Mesodermal cell (in vitro differentiated cells): ENCODE measurements around the gene DBX1.
"Not testable (repeated sequence)": the region's sequence is repeated elsewhere in the genome, so short reads cannot be mapped to it uniquely, and the experiment has no call there.

Source experiments
- H3K27ac ChIP-seq: 2 replicates; pipeline ENCODE4 v1.7.0; 2013; ENCODE audit warnings: mild to moderate bottlenecking, low read depth, low read length, moderate library complexity; ENCODE audit not compliant: severe bottlenecking
- H3K36me3 ChIP-seq: 2 replicates; pipeline ENCODE4 v1.7.1; 2013; ENCODE audit warnings: mild to moderate bottlenecking, low read length, moderate library complexity; ENCODE audit not compliant: control insufficient read depth, insufficient read depth
- H3K4me1 ChIP-seq: one replicate; pipeline ENCODE4 v1.7.1; 2013; ENCODE audit warnings: mild to moderate bottlenecking, low read length; ENCODE audit not compliant: insufficient read depth, control insufficient read depth, poor library complexity, severe bottlenecking
- H3K4me3 ChIP-seq: 2 replicates; pipeline ENCODE4 v1.7.0; 2013; ENCODE audit warnings: low read length, control low read depth, mild to moderate bottlenecking; ENCODE audit not compliant: insufficient read depth, poor library complexity, severe bottlenecking; ENCODE audit errors: extremely low read depth
- H3K9me3 ChIP-seq: 2 replicates; pipeline ENCODE4 v1.7.1; 2013; ENCODE audit warnings: mild to moderate bottlenecking, low read length, moderate library complexity; ENCODE audit not compliant: control insufficient read depth
- WGBS, 2 experiments: methylation state at CpG; one replicate each; pipeline ENCODE4 v1.1.5; 2013; ENCODE audit warnings: missing lambda C conversion rate in 2 of 2; ENCODE audit not compliant: insufficient coverage in 2 of 2; 5-methylcytosine and 5-hydroxymethylcytosine counted together

Gene DBX1

DNA sequence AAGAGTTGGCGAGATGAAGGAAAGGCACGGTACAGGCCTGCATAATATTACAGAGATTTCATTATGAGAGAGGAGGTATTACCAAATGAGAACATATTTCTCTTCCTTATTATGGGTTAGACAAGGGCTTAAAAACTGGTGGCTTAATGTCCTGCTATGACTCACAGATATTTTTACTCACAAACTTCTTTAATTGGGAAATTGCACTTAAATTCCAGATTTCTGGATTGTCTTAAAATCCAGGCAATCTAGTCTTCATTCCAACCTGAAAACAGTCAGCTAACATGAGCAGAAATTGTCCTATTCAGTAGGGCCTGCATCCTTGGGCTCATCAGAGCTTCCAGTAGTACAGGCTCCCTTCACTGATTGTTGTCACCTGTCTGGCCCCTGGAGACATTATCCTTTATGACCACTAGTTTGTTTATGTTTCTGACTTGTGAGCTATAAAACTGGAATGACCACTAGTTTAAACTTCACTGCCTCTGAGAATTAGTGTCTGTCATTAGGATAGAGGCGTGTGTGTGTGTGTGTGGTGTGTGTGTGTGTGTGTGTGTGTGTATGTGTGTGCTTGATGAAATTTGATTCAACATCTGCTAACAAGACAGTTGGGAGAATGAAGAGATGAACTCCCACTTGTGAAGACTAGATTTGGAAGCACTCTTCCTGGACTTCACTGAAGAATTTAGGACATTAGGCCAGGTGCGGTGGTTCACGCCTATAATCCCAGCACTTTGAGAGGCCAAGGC is 25.1 kb downstream of the DBX1 start:
- no peak overlapping the region for H3K27ac ChIP-seq
- no peaks in the 10 kb centered on the region for H3K36me3 ChIP-seq
- H3K4me1 ChIP-seq, result no peaks in the 10 kb centered on the region
- no peaks in the 10 kb centered on the region for H3K9me3 ChIP-seq
- H3K4me3 ChIP-seq, result no peak overlapping the region
- 80 to 89% methylated on average over 3 of the region's 5 CpGs for WGBS, 2 experiments

DNA sequence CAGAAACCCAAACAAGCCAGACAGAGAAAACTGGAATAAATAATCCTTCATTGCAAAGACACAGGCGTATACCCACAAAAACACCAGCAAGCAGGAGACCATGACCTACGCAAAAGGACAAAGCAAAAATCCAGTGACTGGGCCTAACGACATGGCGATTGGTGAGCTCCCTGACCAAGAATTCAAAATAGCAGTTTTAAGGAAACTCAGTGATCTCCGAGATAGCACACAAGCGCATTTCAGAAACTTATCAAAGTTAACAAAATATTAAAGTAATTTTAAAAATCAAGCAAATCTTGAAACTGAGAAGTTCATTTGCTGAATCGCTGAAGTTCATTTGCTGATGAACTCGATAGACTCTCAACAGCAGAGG is 27.6 kb downstream of the DBX1 start:
- WGBS, 2 experiments, result 52 to 63% methylated on average over 3 to 6 of the region's 8 CpGs
- Histone ChIP-seq H3K27ac (no peak overlapping the region), H3K36me3 (no peaks in the 10 kb centered on the region), H3K4me1 (no peaks in the 10 kb centered on the region), H3K9me3 (no peaks in the 10 kb centered on the region), H3K4me3 (no peak overlapping the region)

DNA sequence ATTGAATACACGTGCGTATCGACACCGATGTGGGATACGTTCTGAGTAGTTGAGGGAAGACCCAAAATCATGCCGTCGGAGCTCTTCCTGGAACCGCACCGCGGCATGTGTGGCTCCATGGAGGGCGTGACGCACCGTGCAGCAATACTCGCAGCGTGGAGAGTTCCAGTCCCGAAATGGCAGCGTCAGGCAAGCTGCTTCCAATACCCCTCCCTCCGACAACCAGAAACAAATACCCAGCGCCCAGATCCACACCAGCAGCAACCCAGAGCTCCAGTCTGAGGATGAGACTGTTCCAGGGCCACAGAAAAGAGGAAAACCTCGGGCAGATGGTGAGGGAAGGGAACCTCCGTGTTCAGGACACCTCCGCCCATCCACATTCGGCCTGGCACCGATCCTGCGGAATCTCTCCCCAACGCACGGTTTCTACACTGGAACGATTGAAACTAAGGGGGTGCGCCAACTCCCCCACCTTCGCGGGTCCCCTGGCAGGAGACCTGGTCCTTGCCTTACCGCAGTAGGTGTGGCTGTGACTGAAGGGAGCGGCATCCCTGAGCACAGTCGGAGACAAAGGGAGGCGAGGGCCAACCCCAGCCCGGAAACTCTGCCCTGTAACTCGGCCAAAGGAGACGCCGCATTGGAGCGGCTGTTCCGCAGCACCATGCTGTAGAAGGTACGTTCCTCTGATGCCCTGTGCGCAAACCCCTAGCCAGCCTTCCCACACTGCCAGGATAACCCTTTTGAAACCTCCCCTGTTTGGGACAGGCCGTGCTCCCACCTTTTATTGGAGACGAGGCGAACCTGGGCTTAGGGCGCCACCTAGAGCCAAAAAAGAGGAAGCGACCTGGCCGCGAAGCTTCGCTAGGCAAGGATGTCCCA is 28.2 kb downstream of the DBX1 start:
- Histone ChIP-seq H3K4me3 (no peak overlapping the region), H3K9me3 (no peaks in the 10 kb centered on the region), H3K4me1 (no peaks in the 10 kb centered on the region), H3K27ac (no peak overlapping the region), H3K36me3 (no peaks in the 10 kb centered on the region)
- WGBS, 2 experiments, result 71 to 79% methylated on average over 42 to 49 of the region's 51 CpGs

DNA sequence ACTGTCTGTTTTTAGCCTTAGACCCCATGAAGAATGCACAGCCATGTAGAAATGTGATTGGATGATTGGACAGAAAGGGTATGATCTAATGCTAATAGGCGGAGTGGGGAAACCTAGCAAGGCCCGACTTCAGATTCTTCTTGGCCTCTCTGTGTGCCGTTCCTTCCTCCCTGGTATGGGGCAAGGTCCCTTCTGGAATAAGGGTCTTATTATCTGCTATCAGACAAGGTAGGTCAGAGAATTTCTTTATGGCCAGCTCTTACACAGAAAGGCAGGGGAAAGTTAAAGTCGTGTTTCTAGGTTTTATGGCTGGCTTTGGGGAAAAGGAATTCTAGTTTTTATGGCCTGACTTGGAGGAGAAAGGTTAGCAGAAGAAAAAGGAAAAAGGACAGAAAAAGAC is 30.6 kb downstream of the DBX1 start:
- no peak overlapping the region for H3K27ac ChIP-seq
- WGBS, 2 experiments, result 91 to 93% methylated on average over 3 to 4 of the region's 4 CpGs
- H3K4me1 ChIP-seq, result peaks cover 7% of the 10 kb centered on the region
- no peak overlapping the region for H3K4me3 ChIP-seq
- H3K36me3 ChIP-seq, result no peaks in the 10 kb centered on the region
- H3K9me3 ChIP-seq, result no peaks in the 10 kb centered on the region

DNA sequence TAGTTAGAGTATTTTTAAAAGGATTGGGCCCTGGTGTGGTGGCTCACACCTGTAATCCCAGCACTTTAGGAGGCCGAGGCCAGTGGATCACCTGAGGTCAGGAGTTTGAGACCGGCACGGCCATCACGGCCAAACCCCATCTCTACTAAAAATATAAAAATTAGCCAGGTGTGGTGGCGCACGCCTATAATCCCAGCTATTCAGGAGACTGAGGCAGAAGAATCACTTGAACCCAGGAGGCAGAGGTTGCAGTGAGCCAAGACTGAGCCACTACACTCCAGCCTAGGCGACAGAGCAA is 31.8 kb downstream of the DBX1 start:
- WGBS, 2 experiments, result 40% methylated on average over 1 of the region's 7 CpGs; no CpG with 5 or more reads in 1 of the 2 experiments
- H3K27ac ChIP-seq, H3K36me3 ChIP-seq, H3K4me1 ChIP-seq, H3K9me3 ChIP-seq, H3K4me3 ChIP-seq: not testable (repeated sequence)

DNA sequence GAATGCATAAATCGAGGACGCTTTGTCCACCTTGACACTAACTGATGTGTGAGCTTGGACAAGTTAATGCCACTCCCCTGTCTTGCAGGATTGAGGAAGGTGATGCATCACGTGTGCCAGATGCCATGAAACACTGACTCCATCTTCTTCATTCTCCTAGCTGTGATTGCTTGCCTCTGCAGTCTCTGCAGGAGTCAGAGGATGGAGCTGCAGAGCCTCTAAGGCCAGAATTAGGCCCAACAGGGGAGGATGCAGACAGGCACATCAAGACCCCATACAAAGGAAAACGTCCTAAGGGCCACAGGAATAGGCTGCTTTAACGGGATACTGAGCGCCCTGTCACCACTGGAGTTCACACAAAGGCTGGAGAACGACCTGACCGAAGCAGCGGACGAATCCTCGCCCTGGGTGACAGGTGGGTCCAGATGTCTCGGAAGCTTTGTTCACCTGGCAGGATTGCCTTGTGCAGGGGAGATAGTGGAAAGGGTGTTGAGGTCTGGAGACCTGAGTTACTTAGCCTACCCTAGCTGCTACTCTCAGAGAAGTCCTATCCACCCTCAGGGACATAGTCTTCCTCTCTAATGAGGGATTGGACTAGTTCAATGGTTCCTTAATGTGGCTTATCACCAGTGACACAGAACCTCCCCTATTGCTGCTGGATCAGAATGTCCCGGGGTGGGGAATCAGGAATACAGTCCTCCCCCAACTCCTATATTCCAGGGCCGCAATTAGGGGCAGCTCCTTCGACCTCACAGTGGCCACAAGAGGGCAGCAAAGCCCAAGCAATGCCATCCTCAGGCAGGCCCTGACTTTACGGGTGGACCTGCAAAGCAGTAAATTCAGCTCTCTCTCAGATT is 32.4 kb downstream of the DBX1 start:
- H3K4me3 ChIP-seq, result no peak overlapping the region
- peaks cover 7% of the 10 kb centered on the region for H3K4me1 ChIP-seq
- no peak overlapping the region for H3K27ac ChIP-seq
- WGBS, 2 experiments, result 61 to 64% methylated on average over 11 to 15 of the region's 16 CpGs
- no peaks in the 10 kb centered on the region for H3K36me3 ChIP-seq
- H3K9me3 ChIP-seq, result no peaks in the 10 kb centered on the region

DNA sequence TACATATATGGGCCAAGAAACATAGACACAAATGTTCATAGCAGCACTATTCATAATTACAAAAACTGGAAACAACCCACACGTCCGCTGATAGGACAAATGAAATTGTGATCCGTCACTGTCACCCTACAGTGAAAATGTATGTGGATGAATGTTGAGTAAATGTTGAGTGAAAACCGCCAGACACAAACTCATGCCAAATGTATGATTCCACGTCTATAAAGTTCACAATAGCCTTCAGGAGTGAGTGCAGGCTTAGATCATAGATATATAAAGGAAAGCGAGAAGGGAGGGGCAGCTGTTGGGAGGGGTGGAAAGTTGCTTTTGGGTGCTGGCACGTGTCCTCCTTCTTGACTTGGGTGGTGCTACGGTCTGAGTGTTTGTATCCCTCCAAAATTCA is 33.6 kb downstream of the DBX1 start:
- Histone ChIP-seq H3K9me3 (no peaks in the 10 kb centered on the region), H3K36me3 (no peaks in the 10 kb centered on the region), H3K4me1 (peaks cover 7% of the 10 kb centered on the region), H3K27ac (no peak overlapping the region), H3K4me3 (no peak overlapping the region)
- 90 to 94% methylated on average over 3 to 4 of the region's 8 CpGs for WGBS, 2 experiments

DNA sequence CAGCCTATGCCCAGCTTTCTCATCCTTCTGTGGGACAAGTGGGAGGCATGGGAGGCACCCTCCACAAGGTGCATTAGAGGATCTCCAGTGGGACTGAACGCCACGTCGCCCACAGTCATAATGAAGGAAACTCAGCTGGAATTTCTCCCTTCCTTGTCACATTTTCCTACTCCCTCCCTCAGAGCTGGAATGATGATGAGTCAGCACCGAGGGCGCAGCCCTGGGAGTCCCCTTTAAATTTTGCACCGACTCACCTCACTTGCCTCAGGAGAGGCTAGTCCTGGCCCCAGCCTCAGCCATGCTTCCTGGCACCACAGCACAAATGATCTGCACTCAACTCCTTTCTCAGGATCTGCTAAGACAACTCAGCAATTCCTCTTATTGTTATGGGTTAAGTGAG is 34.3 kb downstream of the DBX1 start:
- H3K27ac ChIP-seq, result no peak overlapping the region
- H3K4me3 ChIP-seq, result no peak overlapping the region
- H3K4me1 ChIP-seq, result peaks cover 7% of the 10 kb centered on the region
- no peaks in the 10 kb centered on the region for H3K36me3 ChIP-seq
- 77 to 81% methylated on average over 4 to 5 of the region's 6 CpGs for WGBS, 2 experiments
- no peaks in the 10 kb centered on the region for H3K9me3 ChIP-seq

DNA sequence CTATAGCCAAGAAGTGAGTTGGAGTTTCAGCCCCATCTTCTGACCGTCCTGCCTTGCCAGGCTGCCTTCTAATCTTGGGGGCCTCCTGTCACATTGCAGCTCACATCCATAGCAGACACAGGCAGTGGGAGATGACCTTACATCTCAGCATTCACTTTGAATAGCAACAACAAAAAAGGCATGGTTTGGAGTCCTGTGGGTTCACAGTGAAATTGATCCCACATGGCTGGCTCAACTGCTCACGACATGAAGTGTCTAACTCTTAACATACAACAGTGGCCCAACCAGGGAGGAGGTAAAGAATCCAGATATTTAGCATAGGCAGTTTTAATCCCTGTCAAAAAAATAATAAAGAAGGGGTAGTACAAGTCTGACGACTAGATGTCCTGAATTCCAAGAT is 38.1 kb downstream of the DBX1 start:
- no peak overlapping the region for H3K4me3 ChIP-seq
- WGBS, 2 experiments, result no CpG with 5 or more reads among the region's 3 CpGs
- no peak overlapping the region for H3K27ac ChIP-seq
- H3K4me1 ChIP-seq, result peaks cover 7% of the 10 kb centered on the region
- H3K9me3 ChIP-seq, result no peaks in the 10 kb centered on the region
- peaks cover 36% of the 10 kb centered on the region for H3K36me3 ChIP-seq

DNA sequence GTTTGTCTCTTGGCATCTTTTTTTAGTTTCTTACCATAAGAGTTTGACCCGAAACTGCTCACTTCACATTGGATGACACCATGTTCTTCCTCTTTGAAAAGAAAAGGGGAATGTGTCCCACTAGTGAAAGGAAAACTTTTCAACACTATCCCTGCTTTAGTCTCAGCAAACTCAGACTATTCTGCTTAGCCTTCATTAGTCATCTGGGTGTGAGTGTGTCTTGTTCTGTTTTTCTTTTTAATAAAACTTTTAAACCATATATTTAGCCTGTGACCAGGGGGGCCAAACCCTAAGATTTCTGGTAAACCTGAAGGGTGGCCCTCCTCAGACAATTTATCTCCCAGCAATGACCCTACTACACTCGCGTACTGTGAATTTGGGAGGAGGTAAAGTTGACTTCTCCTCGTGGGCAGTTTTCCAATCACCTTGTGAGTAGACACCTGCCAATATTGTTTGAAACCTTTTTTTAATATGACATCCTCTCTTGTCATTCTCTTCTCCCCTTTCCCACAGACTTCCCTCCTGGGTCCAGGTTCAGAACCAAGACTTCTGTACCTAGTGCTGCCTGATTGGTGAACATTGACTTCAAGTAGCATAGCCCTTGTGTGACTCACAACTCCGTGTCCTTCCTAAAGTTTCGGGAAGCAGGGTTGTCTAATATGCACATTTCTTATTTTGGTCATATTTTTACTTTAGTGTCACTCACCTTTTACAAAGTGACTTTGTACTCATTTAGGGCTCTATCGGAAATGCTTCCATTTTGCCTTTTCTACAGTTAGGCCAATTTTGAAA is 39.9 kb downstream of the DBX1 start:
- Histone ChIP-seq H3K36me3 (peaks cover 46% of the 10 kb centered on the region), H3K4me1 (no peaks in the 10 kb centered on the region), H3K27ac (no peak overlapping the region), H3K9me3 (no peaks in the 10 kb centered on the region), H3K4me3 (no peak overlapping the region)
- WGBS, 2 experiments, result 83 to 92% methylated on average over 1 to 3 of the region's 7 CpGs
